AG04449 (cell line): Measurements from ENCODE around the gene ARRB2.

Experiments used
- CTCF ChIA-PET: fragments of 350-600 bp; formaldehyde crosslinking; extraction: SDS; loops from one replicate; lab custom pipeline; 2021; ENCODE audit warnings: antibody characterized with exemption; lab: Yijun Ruan, JAX
- POLR2A ChIA-PET: fragments of 400-600, 350-600 bp; formaldehyde crosslinking; extraction: SDS; loops from one replicate; lab custom pipeline; 2020; ENCODE audit warnings: antibody characterized with exemption, inconsistent platforms; lab: Yijun Ruan, JAX
- DNase-seq: peaks from one replicate; pipeline ENCODE4 v3.0.0-alpha.2; 2010; ENCODE audit warnings: low read depth, low spot score
- H3K4me3 ChIP-seq: 2 replicates; pipeline ENCODE4 v1.5.1; 2011; ENCODE audit warnings: low read depth, mild to moderate bottlenecking, control low read depth, low read length
- CTCF ChIP-seq: IDR thresholded peaks from one replicate; pipeline ENCODE4 v1.5.1; 2011; ENCODE audit warnings: mild to moderate bottlenecking, moderate library complexity, low read length, control low read depth, inconsistent platforms; ENCODE audit not compliant: insufficient read depth; ENCODE audit errors: missing control alignments

Gene ARRB2

GRCh38 chr17:4709794-4710692, at the start of gene ARRB2:
Gene ARRB2 (plus strand): TSS chr17:4710632. CDS start chr17:4710722, 90 bp downstream.
- peak; percentile 80 for DNase-seq
- POLR2A ChIA-PET, result interaction anchor here (0.7 to 1.4 kb wide), 3 partner anchors 14 to 190 kb away, joined by 3 to 5 read pairs (median 4); partner anchors contain the start of gene C17orf107
- peak; percentile 81 for TF ChIP-seq CTCF
- CTCF ChIA-PET, result interaction anchor here (0.6 to 3.3 kb wide), 14 partner anchors 10 to 357 kb away, joined by 3 to 38 read pairs (median 4); partner anchors contain the start of genes C17orf107 and CHRNE
- H3K4me3 ChIP-seq, result peak within 1 kb of the TSS; percentile 65

GRCh38 chr17:4663711-4664110, 46.7 kb upstream of the ARRB2 start:
- H3K4me3 ChIP-seq, result no peak overlapping the region
- POLR2A ChIA-PET, result no interaction called here
- CTCF ChIA-PET, result interaction anchor here (1.4 kb wide), 1 partner anchor 97 kb away, joined by 3 read pairs; no protein-coding TSS in a partner anchor
- no peak for TF ChIP-seq CTCF
- no peak for DNase-seq

- CTCF ChIA-PET, result interaction anchor here (1.4 kb wide), 1 partner anchor 97 kb away, joined by 3 read pairs; no protein-coding TSS in a partner anchor
- H3K4me3 ChIP-seq, result no peak overlapping the region
- DNase-seq, result no peak
- no peak for TF ChIP-seq CTCF
- POLR2A ChIA-PET, result no interaction called here
These were observed 46.2 kb upstream of the ARRB2 start for GRCh38 chr17:4664230-4664629.

- no peak for TF ChIP-seq CTCF
- no peak overlapping the region for H3K4me3 ChIP-seq
- DNase-seq, result no peak
- ChIA-PET POLR2A (no interaction called here), CTCF (interaction anchor here (1.4 kb wide), 1 partner anchor 98 kb away, joined by 3 read pairs; no protein-coding TSS in a partner anchor)
These were observed 45.4 kb upstream of the ARRB2 start for GRCh38 chr17:4665027-4665426.

GRCh38 chr17:4666296-4666695, 44.1 kb upstream of the ARRB2 start:
- CTCF ChIA-PET, result no interaction called here
- TF ChIP-seq CTCF, result no peak

GRCh38 chr17:4667166-4667565, 43.3 kb upstream of the ARRB2 start:
- TF ChIP-seq CTCF, result no peak
- POLR2A ChIA-PET, result no interaction called here
- DNase-seq, result no peak
- no peak overlapping the region for H3K4me3 ChIP-seq
- CTCF ChIA-PET, result interaction anchor here (1.1 kb wide), 1 partner anchor 100 kb away, joined by 6 read pairs; no protein-coding TSS in a partner anchor

More at GRCh38 chr17:4666296-4666695, 44.1 kb upstream of the ARRB2 start:
- POLR2A ChIA-PET, result no interaction called here
- H3K4me3 ChIP-seq, result no peak overlapping the region
- no peak for DNase-seq
